CD1c-positive myeloid dendritic cell (primary cell): ENCODE data around the gene SIRT7.
"Not testable (repeated sequence)": the region's sequence is repeated elsewhere in the genome, so short reads cannot be mapped to it uniquely, and the experiment has no call there.

Source experiments
- DNase-seq: peaks from one replicate; pipeline ENCODE4 v3.0.0-alpha.2; 2016; ENCODE audit errors: extremely low spot score

Gene SIRT7

DNA sequence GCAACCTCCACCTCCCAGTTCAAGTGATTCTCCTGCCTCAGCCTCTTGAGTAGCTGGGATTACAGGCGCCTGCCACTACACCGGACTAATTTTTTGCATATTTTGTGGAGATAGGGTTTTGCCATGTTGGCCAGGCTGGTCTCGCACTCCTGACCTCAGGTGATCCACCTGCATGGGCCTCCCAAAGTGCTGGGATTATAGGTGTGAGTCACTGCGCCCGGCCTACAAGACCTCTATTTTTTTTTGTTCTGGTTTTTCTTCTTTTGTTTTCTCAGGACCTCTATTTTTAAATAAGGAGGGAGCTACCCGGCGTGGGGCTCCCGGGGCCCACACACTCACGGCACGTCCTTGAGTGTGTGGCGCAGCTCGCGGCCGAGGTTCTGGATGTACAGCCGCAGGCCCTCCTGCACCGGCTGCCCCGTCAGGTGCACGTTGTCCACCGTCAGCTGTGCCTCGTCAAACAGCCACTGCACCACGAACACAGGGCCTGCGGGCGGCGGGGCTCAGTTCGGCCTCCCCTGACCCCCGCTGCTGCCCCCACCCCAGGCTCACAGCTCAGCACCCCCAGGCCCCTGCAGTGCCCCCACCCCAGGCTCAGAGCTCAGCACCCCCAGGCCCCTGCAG, 37.2 kb upstream of the SIRT7 start:
- no peak for DNase-seq

DNA sequence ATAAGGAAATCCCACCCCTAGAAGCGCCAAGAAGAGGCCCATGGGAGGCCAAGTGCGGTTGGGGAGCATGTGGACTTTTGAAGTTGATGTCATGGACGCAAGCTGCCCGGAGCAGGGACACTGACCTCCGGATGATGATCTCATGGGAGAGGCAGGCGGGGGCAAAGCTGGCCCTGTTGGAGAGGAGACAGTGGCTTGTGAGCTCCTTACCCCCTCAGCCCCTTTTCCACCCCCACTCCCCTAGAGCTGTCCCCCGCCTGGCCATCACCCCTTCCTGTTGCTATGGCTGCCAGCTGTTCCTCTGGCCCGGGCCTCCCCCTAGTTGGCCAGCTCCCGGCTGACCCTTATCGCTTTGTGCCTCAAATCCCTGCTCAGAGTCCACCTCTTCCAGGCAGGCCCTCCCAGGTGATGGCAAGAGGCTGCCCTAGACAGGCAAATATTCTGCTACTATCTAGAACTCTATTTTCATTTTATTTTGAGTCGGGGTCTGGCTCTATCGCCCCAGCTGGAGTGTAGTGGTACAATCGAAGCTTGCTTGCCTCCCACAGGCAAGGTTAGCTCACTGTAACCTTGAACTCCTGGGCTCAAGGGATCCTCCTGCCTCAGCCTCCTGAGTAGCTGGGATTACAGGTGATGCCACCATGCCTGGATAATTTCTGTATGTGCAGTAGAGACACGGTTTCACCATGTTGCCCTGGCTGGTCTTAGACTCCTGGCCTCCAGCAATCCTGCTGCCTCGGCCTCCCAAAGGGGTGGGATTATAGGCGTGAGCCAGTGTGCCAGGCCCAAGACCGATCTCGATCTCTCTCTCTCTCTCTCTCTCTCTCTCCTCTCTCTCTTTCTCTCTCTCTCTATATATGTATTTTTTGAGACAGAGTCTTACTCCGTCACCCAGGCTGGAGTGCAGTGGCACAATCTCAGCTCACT, 36.4 kb upstream of the SIRT7 start:
- no peak for DNase-seq

DNA sequence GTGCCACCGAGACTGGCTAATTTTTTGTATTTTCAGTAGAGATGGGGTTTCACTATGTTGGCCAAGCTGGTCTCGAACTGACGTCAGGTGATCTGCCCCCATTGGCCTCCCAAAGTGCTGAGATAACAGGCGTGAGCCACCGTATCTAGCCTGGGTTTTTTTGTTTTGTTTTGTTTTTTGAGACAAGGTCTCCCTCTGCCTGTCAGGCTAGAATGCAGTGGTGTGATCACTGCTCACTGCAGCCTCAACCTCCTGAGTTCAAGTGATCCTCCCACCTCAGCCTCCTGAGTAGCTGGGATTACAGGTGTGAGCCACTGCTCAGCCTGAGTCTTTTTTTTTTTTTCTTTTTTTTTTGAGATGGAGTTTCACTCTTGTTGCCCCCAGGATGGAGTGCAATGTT, 35.5 kb upstream of the SIRT7 start:
- not testable (repeated sequence) for DNase-seq

DNA sequence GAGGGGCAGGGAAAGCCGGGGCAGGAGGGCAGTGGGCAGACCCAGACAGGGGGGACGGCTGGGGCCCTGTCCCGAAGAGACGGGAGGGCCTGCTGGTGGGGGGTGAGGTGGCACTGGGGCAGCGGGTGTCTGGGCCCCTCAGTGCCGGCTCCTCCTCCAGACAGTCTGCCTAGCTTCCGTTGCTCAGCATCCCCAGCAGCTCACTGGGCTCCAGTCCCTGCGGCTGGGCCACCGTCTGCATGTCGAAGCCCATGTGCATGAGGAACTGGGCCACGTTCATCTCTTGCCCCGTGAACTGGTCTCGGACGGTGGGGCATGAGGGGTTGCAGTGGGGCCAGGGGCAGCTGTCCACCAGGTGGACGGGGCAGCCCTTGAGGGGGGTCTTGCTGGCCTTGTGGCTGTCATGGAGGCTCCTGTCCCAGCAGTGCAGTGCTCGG, 34.8 kb upstream of the SIRT7 start:
- DNase-seq = no peak

DNA sequence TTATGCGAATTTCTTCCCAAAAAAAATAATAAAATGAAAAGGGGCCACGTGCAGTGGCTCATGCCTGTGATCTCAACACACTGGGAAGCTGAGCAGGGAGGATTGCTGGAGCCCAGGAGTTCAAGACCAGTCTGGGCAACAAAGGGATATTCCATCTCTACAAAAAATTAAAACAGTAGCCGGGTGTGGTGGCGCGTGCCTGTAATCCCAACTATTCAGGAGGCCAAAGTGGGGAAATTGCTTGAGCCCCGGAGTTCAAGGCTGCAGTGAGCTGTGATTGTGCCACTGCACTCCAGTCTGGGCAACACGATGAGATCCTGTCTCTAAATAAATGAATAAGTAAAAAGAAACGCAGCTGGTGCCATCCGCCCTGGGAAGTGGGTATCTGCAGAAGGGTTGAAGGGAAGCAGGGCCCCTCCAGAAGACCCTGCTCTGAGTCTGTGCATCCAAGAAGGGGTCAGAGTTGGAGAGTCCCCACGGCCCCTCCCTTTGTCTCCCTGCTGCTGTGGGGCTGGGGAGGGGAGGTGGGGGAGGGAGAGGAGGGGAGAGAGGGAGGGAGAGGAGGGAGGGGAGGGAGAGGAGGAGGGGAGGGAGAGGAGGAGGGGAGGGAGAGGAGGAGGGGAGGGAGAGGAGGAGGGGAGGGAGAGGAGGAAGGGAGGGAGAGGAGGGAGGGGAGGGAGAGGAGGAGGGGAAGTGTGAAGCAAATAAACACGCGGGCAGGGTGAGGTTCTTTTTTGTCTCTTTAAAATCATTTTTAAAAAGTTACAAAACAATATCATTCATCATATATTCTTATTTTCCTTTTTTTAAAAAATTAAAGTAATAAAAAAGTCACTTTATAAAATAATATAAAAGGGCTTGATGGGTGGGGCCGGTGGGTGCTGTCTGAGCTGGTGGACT, 34.1 kb upstream of the SIRT7 start:
- DNase-seq = no peak

DNA sequence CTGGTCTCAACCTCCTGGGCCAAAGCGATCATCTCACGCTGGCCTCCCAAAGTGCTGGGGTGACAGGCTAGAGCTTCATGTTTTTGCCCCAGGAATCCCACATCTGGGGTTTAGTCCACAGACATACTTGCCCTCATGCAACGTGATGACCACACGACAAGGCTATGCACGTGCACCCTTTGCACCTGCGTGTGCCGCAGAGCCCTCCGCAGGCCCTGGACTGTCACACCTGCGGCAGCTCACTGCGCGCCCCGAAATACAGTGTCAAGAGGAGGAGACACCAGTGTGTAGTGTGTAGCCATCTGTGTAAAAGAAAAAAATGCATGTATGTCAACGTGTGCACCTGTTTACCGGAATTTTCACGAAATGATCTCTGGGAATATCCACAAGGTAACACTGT, 32.5 kb upstream of the SIRT7 start:
- no peak for DNase-seq

DNA sequence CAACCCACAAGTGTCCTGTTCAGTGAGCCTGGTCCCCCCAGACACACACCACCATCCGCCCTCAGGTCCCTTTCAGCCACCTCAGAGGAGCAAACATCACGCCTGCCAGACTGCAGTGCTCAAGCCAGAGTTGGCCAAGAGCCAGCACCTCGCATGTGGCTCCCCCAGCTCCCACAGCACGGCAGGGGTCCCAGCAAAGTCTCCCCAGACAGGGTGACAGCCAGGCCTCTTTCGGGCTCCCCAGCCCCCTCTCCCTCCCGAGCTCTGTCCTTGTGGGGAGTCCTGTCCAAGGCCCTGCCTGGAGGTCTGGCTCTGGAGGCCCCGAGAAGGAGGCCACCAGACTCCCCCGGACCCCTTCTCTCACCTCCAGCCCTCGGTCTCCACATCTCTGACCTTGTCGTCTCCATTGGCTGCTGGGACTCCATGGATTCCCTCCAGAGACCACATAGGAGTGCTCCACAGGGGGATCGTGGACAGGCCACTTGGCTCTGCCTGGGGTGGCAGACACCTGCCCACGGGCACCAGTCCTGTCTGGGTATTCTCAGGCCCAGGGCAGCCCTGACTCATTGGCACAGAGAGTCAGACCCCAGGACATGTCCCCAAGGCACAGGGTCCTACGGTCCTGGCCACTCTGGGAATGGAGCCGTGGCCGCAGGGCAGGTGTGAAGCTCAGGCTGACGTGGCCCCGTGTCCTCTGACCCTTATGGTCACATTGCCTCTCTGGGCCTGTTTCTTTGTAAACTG, 30.8 kb upstream of the SIRT7 start:
- no peak for DNase-seq

DNA sequence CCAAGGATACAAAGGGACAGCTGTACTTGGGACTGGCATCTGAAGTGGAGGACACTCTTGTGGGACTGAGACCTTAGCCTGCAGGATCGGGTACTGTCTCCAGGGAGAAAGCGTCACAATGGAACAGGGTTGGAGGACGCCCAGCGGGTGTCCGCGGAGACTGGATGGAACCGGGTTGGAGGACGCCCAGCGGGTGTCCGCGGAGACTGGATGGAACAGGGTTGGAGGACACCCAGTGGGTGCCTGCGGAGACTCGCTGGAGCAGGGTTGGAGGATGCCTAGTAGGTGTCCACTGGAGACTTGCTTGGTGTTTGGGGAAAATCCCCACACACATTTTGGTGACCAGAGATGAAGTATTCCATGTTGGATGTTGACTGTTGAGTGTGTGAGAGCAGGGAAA, 29.2 kb upstream of the SIRT7 start, which contains the start of gene MYADML2:
TSS of gene MYADML2 (minus strand) at position 45 of the 400 bp plus-strand sequence. CDS start 5,492 bp downstream, outside the sequence.
- no peak for DNase-seq

DNA sequence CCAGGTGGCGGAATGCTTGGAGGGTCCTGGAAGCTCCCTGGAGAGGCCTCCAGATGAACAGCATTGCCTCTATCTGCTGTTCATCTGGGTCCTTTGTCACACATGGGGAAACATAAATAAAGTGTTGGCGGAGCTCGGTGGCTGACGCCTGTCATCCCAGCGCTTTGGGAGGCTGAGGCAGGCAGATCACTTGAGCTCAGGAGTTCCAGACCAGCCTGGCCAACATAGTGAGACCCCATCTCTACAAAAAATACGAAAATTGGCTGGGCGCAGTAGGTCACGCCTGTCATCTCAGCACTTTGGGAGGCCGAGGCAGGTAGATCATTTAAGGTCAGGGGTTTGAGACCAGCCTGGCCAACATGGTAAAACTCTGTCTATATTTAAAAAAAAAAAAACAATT, 26.9 kb upstream of the SIRT7 start:
- no peak for DNase-seq

DNA sequence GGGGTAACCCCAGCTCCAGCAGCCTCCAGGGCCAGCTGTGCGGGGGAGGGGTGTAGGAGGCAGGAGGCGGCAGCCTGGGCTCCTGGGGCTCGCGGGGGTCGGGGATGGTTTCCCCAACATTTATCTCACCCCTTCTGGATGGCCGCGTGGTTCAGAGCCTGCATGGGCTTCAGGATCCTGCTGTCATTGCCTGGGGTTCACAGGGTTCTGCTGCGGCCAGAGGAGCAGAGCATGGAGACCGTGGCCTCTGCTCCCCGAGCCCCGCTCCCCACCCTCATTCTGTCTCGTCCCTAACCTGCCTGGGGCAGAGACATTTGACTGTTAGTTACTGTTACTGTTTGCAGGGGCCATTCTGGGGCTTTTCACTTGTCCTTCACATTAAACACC, 24.2 kb upstream of the SIRT7 start:
- DNase-seq = no peak

DNA sequence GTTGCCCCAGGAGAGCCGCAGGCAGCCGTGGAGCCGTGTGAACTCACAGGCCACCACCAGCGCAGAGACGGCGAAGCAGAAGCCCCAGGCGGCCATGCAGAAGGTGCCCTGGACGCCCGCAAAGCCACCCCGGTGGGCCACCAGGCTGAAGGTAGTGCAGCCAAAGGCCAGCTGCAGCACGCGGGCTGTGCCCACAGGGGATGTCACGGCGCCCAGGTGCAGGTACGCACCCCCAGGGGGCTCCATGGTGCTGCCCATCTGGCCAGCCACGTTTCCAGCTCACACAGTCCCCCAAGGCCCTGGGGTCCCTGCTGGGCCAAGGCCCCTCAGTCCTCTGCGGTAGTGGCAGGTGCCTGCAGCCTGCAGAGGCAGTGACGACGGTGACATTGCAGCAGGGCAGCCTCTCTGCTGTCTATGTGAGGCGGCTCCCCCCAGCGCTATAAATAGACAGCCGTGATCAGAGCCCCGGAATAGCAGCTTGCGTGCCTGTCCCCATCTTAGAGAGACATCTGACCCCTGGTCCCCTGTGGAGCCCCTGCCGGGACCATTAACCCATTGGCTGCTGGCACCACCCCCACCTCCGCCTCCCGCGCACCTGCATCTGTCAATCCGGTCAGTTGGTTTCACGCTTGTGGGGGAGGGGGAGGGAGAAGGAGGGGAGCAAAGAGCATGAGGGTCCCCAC, 23.6 kb upstream of the SIRT7 start:
- DNase-seq = no peak

DNA sequence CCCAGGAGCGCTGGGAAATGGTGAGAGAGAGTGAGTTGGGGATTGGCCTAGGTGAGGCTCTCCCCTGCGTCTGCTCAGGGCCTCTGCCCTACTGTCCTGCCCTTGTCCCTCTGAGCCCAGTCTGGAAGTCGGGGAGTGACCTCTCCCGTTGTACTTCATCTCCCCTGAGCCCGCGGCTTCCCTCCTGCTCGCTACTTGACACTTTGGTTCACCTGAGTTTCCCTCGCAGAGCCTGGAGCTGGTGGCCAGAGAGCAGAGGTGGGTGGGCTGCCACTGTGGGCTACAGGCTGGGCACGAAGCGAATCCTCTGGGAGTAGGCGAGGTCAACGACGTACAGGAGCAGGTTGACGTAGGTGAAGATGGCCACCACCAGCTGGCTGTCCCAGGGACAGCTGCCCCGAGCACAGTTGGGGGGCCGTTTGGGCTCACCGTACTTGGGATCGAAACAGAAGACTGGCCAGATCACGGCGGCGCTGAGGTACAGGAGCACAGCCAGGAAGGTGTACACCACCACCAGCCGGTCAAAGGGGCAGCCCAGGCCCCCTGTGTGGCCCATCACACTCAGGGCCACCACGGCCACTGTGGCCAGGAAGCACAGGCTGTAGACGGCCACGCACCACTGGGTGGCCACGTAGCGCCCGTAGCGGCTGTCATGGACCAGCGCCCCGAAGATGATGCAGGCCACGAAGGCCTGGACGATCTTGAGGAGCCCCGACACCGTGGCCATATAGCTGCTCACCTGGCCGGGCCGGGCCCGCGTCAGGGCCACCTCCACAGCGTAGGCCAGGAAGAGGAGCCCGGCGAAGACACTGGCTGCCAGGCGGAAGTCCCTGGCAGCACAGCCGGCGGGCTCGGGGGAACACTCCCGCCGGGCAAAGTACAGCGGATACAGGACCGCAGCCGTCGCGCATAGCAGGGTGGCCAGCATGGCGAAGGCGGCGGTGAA, 22.8 kb upstream of the SIRT7 start:
- DNase-seq = no peak

DNA sequence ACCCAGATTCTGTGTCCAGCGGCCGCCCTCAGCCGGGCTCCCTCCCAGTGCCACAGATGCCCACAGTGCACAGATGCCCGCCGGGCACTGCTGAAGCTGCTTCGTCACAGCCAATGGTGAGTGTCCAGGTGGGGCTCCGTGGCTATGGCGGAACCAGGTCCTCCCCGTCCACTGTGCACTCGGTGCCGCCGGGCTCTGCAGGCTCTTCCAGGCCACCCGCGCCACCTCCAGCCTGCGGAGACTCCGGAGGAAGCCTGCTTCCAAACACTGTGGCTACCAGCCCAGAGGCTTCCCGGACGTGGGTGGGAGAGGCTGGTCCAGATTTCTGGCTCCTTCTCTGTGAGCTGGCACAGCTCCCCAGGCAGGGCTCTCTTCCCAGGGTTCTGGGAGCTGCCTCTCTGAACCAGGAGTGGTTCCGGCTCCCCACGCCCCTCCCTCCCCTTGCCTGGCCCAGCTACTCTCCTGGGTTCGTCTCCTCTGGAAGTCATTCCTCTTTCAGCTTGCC, 22.0 kb upstream of the SIRT7 start:
- DNase-seq = no peak

DNA sequence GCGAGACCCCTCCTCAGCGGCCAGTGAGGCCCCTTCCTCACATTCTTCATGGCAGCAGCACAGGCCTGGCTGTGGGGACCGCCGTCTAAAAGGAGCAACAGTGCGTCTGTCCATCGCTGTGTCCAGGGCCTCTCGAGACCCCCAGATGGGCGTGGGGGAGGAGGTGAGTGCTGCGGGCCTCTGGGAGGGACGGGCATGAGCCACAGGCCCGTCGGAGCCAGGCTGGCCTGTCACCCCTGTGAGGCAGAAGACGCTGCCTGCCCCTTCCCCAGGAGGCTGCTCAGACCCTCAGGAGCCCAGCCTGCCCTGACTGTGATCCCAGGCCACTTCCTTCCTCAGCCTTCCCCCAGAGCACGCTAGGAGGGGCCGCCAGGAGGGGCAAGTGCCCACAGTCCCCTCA, 21.2 kb upstream of the SIRT7 start:
- DNase-seq = no peak

DNA sequence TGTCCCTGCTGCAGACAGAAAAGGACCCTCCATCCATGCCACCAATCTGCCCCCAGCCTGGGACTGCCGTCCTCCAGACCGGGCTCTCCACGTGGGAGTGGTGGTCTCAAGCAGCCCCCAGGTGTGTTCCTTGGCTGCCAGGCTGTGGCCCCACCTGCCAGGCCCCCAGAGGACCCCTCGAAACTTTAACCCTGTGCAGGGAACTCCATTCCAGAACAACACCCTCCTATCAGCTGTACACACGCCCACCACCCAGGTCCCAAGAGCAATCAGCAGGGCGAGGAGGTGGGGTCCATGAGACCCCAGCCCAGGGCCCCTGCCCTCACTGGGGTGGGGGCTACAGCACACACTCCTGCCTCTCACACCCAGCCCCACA, 17.7 kb upstream of the SIRT7 start:
- no peak for DNase-seq

DNA sequence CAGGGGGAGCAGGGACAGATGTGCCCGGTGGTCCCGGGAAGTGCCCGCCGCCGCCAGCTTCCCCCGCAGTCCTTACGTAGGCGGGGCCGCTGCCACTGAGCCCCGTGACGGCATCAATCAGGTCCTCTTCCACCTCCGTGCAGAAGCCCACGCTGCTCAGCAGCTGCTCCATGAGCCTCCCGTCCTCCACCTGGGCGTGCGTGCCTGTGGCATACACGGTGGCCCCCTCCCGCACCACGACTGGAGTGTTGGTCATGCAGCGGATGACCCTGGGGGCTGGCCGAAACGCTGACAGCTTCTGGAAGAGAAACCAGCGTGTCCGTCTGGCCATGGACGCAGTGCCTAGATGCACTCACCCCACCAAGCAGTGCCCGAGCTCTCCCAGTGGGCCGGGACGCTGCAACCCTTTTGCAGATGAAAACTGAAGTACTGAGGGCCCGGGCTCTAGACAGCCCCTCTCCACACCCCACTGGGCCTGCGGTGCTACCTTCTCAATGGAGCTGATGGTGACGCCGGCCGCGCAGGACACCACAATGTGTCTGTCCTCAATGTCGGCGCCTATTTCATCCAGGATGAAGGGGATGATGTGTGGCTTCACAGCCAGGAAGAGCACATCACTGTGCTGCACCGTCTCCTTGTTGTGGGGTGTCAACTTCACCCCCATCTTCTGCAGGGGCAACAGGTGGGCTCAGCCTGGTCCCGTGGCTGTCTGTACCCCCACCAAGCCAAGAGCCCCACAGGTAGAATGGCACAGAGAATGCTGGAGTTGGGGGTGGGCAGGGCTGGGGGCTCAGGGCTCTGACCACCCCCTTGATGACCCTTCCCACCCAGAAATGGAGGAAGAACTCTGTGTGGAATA, 17.1 kb upstream of the SIRT7 start:
- no peak for DNase-seq

DNA sequence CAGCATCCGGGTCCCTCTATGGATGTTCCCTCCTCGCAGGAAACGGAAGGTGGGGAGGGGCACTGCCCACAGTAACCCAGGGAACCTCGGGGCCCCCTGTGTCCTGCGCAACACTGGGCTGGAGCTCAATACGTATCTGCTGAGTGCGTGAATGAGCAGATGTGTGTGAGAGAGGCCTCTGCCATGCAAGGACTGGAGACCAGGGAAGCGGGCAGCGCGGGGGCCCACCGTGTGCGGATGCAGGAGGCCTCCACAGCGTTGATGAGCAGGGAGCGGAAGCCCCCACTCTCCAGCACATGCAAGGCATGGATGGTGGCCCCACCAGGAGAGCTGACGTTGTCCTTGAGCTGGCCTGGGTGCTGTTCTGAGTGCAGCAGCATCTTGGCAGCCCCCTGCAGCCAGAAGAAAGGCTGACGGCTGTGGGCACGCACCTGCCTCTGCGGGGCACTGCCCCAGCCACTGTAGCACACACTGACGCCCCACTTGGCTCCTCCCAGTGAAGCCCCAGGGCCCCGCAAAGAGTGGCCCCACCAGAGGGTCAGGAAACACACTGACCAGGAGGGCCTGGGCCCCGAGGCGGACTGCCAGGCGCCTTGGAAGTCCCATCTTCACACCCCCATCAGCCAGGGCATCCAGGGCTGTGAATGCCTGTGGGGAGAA, 16.3 kb upstream of the SIRT7 start:
- no peak for DNase-seq

DNA sequence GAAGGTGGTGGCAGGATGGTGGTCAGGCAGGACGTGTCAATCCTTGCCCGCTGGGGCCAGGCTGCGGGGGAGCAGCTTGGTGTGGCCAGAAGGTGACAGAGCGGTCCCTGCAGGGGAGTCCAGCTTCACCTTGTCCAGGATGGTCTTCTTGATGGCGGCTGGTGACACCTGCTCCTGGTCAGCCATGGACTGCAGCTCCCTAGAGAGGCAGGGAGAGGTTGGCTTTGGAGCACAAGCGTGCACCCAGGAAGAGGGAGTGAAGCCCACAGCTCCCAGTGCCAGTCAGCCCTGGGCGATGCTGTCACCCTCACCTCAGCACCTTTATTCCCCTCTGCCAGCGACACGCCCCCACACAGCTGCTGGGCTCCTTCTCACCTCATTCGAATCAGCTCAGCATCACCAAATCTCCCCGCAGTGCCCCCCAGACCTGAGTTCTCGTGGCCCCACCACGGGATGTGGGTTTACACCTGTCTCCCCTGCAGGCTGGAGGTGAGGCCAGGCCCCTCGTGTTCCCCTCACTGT, 15.3 kb upstream of the SIRT7 start:
- no peak for DNase-seq
